SK-N-SH treated with all-trans-retinoic acid at 6 μM for 48 hours (cell line): ENCODE data around the gene TTC16.

Experiments used
- ATAC-seq: fragments of 200-7000 bp; cut with Tn5 transposase; 3 replicates; pipeline ENCODE4 v1.9.1; 2020; ENCODE audit warnings: mild to moderate bottlenecking, moderate library complexity
- ARNTL ChIP-seq: fragments of 450-650 bp; formaldehyde crosslinking; IDR thresholded peaks from 2 replicates; pipeline ENCODE4 v1.5.0; 2020; ENCODE audit warnings: low read depth, mild to moderate bottlenecking, moderate library complexity, borderline replicate concordance
- BACH2 ChIP-seq: fragments of 250-450 bp; sonication (Bioruptor Pico); IDR thresholded peaks from 2 replicates; pipeline ENCODE4 v1.9.0; 2021; ENCODE audit warnings: mild to moderate bottlenecking, borderline replicate concordance
- CREB5 ChIP-seq: fragments of 250-450 bp; sonication (Bioruptor Pico); IDR thresholded peaks from 2 replicates; pipeline ENCODE4 v1.5.1; 2020; ENCODE audit warnings: low read depth, mild to moderate bottlenecking, moderate library complexity
- CSDC2 ChIP-seq: fragments of 250-450 bp; sonication (Bioruptor Pico); IDR thresholded peaks from 2 replicates; pipeline ENCODE4 v1.5.0; 2020; ENCODE audit warnings: mild to moderate bottlenecking, moderate library complexity
- CSRNP3 ChIP-seq: fragments of 250-450 bp; sonication (Bioruptor Pico); IDR thresholded peaks from 2 replicates; pipeline ENCODE4 v1.5.1; 2021; ENCODE audit warnings: mild to moderate bottlenecking, moderate library complexity
- ESRRG ChIP-seq: fragments of 250-450 bp; sonication (Bioruptor Pico); IDR thresholded peaks from 2 replicates; pipeline ENCODE4 v1.6.1; 2021; ENCODE audit warnings: mild to moderate bottlenecking
- GLIS3 ChIP-seq: fragments of 250-450 bp; sonication (Bioruptor Pico); IDR thresholded peaks from 2 replicates; pipeline ENCODE4 v1.5.0; 2020; ENCODE audit warnings: mild to moderate bottlenecking, moderate library complexity
- ISL1 ChIP-seq: fragments of 250-450 bp; sonication (Bioruptor Pico); IDR thresholded peaks from 2 replicates; pipeline ENCODE4 v2.1.2; 2022; ENCODE audit warnings: mild to moderate bottlenecking, moderate library complexity
- OSR1 ChIP-seq: fragments of 250-450 bp; sonication (Bioruptor Pico); IDR thresholded peaks from 2 replicates; pipeline ENCODE4 v1.8.0; 2022; ENCODE audit warnings: moderate library complexity, mild to moderate bottlenecking, inconsistent platforms
- PATZ1 ChIP-seq: fragments of 250-450 bp; sonication (Bioruptor Pico); IDR thresholded peaks from 2 replicates; pipeline ENCODE4 v1.8.0; 2020; ENCODE audit warnings: mild to moderate bottlenecking, moderate library complexity, borderline replicate concordance
- RARB ChIP-seq: fragments of 250-450 bp; sonication (Bioruptor Pico); IDR thresholded peaks from 2 replicates; pipeline ENCODE4 v1.8.0; 2021; ENCODE audit warnings: mild to moderate bottlenecking, moderate library complexity
- SNAI2 ChIP-seq: fragments of 250-450 bp; sonication (Bioruptor Pico); IDR thresholded peaks from 2 replicates; pipeline ENCODE4 v1.5.0; 2020; ENCODE audit warnings: mild to moderate bottlenecking, moderate library complexity
- TCF4 ChIP-seq: fragments of 250-450 bp; sonication (Bioruptor Pico); IDR thresholded peaks from 2 replicates; pipeline ENCODE4 v1.8.0; 2021; ENCODE audit warnings: mild to moderate bottlenecking, moderate library complexity, borderline replicate concordance
- TOX ChIP-seq: fragments of 250-450 bp; sonication (Bioruptor Pico); IDR thresholded peaks from 2 replicates; pipeline ENCODE4 v1.8.0; 2021; ENCODE audit warnings: mild to moderate bottlenecking, moderate library complexity, borderline replicate concordance
- TSHZ2 ChIP-seq: fragments of 250-450 bp; sonication (Bioruptor Pico); IDR thresholded peaks from 2 replicates; pipeline ENCODE4 v1.5.0; 2020; ENCODE audit warnings: mild to moderate bottlenecking, moderate library complexity
- ZC3H10 ChIP-seq: fragments of 250-450 bp; sonication (Bioruptor Pico); IDR thresholded peaks from 2 replicates; pipeline ENCODE4 v1.5.1; 2021; ENCODE audit warnings: mild to moderate bottlenecking, moderate library complexity
- ZFP3 ChIP-seq: fragments of 250-450 bp; sonication (Bioruptor Pico); IDR thresholded peaks from 2 replicates; pipeline ENCODE4 v1.5.0; 2020; ENCODE audit warnings: mild to moderate bottlenecking, moderate library complexity
- ZNF70 ChIP-seq: fragments of 450-650 bp; formaldehyde crosslinking; IDR thresholded peaks from 2 replicates; pipeline ENCODE4 v1.5.0; 2020; ENCODE audit warnings: mild to moderate bottlenecking, moderate library complexity
- ZNF8 ChIP-seq: fragments of 450-650 bp; formaldehyde crosslinking; IDR thresholded peaks from 2 replicates; pipeline ENCODE4 v1.5.0; 2020; ENCODE audit warnings: mild to moderate bottlenecking, moderate library complexity

The TTC16 gene

GRCh38 chr9:127712867-127713266, 3.0 kb upstream of the TTC16 start (continued):
- TF ChIP-seq TSHZ2 (CRISPR knock-in tag): no peak
- TF ChIP-seq, all 23 proteins: peak for 0

GRCh38 chr9:127714020-127714750, 1.7 kb upstream of the TTC16 start:
- ATAC-seq: 0 out of 3 replicates have a peak, but pooled peaks have one; percentile 4
- no peak for TF ChIP-seq ARNTL (CRISPR knock-in tag)
- TF ChIP-seq TSHZ2 (CRISPR knock-in tag): no peak
- no peak for TF ChIP-seq CSDC2 (CRISPR knock-in tag)
- no peak for TF ChIP-seq ZFP3 (CRISPR knock-in tag)
- TF ChIP-seq ZC3H10 (CRISPR knock-in tag): no peak
- TF ChIP-seq TCF4 (CRISPR knock-in tag): no peak
- no peak for TF ChIP-seq GLIS3 (CRISPR knock-in tag)
- TF ChIP-seq BACH2 (CRISPR knock-in tag): no peak
- TF ChIP-seq SNAI2 (CRISPR knock-in tag): no peak
- TF ChIP-seq RARB (CRISPR knock-in tag): no peak
- TF ChIP-seq ZNF8: no peak
- TF ChIP-seq, all 23 proteins: peak for 0

- peak; percentile 45 for ATAC-seq
Observed at GRCh38 chr9:127714951-127715469, 869 bp upstream of the TTC16 start.

More at GRCh38 chr9:127714951-127715469, 869 bp upstream of the TTC16 start:
- TF ChIP-seq CSRNP3: no peak
- TF ChIP-seq ISL1: no peak
- TF ChIP-seq ESRRG (CRISPR knock-in tag): no peak
- TF ChIP-seq ZNF8: no peak
- no peak for TF ChIP-seq ZNF70 (CRISPR knock-in tag)
- TF ChIP-seq CREB5 (CRISPR knock-in tag): no peak
- TF ChIP-seq TSHZ2 (CRISPR knock-in tag): no peak
- no peak for TF ChIP-seq OSR1 (CRISPR knock-in tag)
- TF ChIP-seq PATZ1: no peak
- TF ChIP-seq CSDC2 (CRISPR knock-in tag): no peak
- no peak for TF ChIP-seq ARNTL (CRISPR knock-in tag)
- TF ChIP-seq TOX (CRISPR knock-in tag): no peak
- TF ChIP-seq RARB (CRISPR knock-in tag): no peak
- TF ChIP-seq TCF4 (CRISPR knock-in tag): no peak
- TF ChIP-seq ZFP3 (CRISPR knock-in tag): no peak
